A673 (cell line): ENCODE results near the gene METTL27.

ENCODE experiments used
- EZH2 ChIP-seq: fragments of 200-600 bp; sonication (generic); IDR thresholded peaks from 2 replicates; pipeline ENCODE4 v1.6.1; 2017; ENCODE audit warnings: borderline replicate concordance, low read depth, mild to moderate bottlenecking, mixed read lengths, antibody characterized with exemption, low read length; ENCODE audit not compliant: poor library complexity, severe bottlenecking
- TF ChIP-seq, protein P1 (sequence below): fragments of 300-800, 200-600 bp; sonication (generic); conservative IDR thresholded peaks from 2 replicates; pipeline ENCODE4 v1.5.1; 2017; ENCODE audit warnings: low read depth, mild to moderate bottlenecking, antibody characterized with exemption, low read length, moderate library complexity, mixed read lengths

DNA sequence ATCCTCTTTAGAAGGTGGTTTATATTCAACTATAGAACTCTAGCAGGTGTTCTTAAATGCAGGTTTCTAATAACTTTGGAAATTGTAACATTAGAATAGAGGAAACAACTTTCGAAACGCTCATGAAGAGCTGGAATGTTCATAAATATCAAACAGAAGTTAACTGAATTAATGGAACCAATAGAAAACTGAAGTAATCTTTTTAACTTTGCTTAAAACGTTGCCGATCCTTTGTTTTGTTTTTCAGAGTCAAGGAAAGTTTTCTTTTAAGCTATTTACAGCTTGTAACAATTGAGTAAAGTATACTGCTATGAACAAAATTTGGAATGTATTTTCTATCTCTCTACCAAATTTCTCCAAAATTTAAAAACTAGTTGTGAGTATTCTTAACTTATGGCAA lies 53.3 kb downstream of the METTL27 start:
- TF ChIP-seq, protein P1, sequence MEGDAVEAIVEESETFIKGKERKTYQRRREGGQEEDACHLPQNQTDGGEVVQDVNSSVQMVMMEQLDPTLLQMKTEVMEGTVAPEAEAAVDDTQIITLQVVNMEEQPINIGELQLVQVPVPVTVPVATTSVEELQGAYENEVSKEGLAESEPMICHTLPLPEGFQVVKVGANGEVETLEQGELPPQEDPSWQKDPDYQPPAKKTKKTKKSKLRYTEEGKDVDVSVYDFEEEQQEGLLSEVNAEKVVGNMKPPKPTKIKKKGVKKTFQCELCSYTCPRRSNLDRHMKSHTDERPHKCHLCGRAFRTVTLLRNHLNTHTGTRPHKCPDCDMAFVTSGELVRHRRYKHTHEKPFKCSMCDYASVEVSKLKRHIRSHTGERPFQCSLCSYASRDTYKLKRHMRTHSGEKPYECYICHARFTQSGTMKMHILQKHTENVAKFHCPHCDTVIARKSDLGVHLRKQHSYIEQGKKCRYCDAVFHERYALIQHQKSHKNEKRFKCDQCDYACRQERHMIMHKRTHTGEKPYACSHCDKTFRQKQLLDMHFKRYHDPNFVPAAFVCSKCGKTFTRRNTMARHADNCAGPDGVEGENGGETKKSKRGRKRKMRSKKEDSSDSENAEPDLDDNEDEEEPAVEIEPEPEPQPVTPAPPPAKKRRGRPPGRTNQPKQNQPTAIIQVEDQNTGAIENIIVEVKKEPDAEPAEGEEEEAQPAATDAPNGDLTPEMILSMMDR: no peak
- TF ChIP-seq EZH2: no peak
